Measurements from ENCODE around the gene PROZ. TPM values are rescaled to one million over a fixed set of nuclear protein-coding genes. Genes with fewer than 3 reads are reported as not detected.

Gene PROZ
- total and polyA plus RNA-seq, 2 of the 13 experiments (the other 11 are each of a cell fraction or from before 2014, with no cell fraction given) = 5.6 to 22.5 TPM

GRCh38 chr13:113142876-113143275 is 15.6 kb upstream of the PROZ start:
- H3K4me3 ChIP-seq (replicated peaks in 1 of 3; ENCODE audit: insufficient read depth in 1 of 3, low read depth in 2 of 3, low read length in 3 of 3) = no peak overlapping the region
- ATAC-seq (no peak), DNase-seq (ENCODE audit: low spot score) (no peak), FAIRE-seq (no peak)
- POLR2A ChIA-PET = no interaction called here
- CTCF ChIA-PET (ENCODE audit: low intra/inter-chr PET ratio, low total read pairs) = no interaction called here
- H3K36me3 ChIP-seq (replicated peaks in 1 of 2; ENCODE audit: control insufficient read depth in 1 of 2, insufficient read depth in 2 of 2, low read length in 2 of 2) = peaks cover 14 to 53% of the 10 kb centered on the region in 2 experiments; a peak in 4 of 5 replicates
- H3K9ac ChIP-seq (ENCODE audit: insufficient read depth, low read depth, low read length) = no peak overlapping the region
- H2AFZ ChIP-seq (ENCODE audit: low read length) = no peak overlapping the region
- no peaks in the 10 kb centered on the region for H3K27me3 ChIP-seq (ENCODE audit: control insufficient read depth in 1 of 2, insufficient read depth in 2 of 2, low read length in 2 of 2)
- H4K20me1 ChIP-seq (ENCODE audit: insufficient read depth, low read length) = no peaks in the 10 kb centered on the region
- no peaks in the 10 kb centered on the region for H3K79me2 ChIP-seq (ENCODE audit: insufficient read depth, low read length)
- no TSS peak for BruUV-seq (replicated peaks)
- in situ Hi-C loops (cut with HindIII; ENCODE audit: extremely low pct_ligation_motif_present, low pct_unique_long_range_greater_than_20kb) (no loop called here), intact Hi-C loops (cut with micrococcal nuclease; ENCODE audit: unreplicated experiment) (no loop called here)
- no peaks in the 10 kb centered on the region for H3K9me3 ChIP-seq (ENCODE audit: low read length)
- H3K4me2 ChIP-seq (ENCODE audit: low read depth, low read length) = no peak overlapping the region
- 93% methylated on average over 7 of the region's 7 CpGs for WGBS (ENCODE audit: low lambda C conversion rate)
- peaks cover 39% of the 10 kb centered on the region for H3K4me1 ChIP-seq (ENCODE audit: insufficient read depth, low read length)
- TF ChIP-seq IKZF1 (IDR thresholded peaks at IDR 0.05) = no peak
- TF ChIP-seq TRIM22 (IDR thresholded peaks at IDR 0.05) = no peak
- TF ChIP-seq ZNF501 (CRISPR knock-in tag; IDR thresholded peaks at IDR 0.05) = no peak
- no peak for TF ChIP-seq ZNF331 (CRISPR knock-in tag; IDR thresholded peaks at IDR 0.05)
- no peak for TF ChIP-seq HNRNPL (IDR thresholded peaks at IDR 0.05; ENCODE audit: low read depth, low read length)
- no peak for TF ChIP-seq ZBTB2 (CRISPR knock-in tag; IDR thresholded peaks at IDR 0.05; ENCODE audit: low read depth)
- no peak for TF ChIP-seq TBX3 (IDR thresholded peaks at IDR 0.05; ENCODE audit: borderline replicate concordance)
- TF ChIP-seq NCOA2 (CRISPR knock-in tag; IDR thresholded peaks at IDR 0.05) = no peak
- TF ChIP-seq SMYD3 (CRISPR knock-in tag; IDR thresholded peaks at IDR 0.05) = no peak
- TF ChIP-seq HOXD1 (CRISPR knock-in tag; IDR thresholded peaks at IDR 0.05) = no peak
- no peak for TF ChIP-seq RFXANK (CRISPR knock-in tag; IDR thresholded peaks at IDR 0.05)
- TF ChIP-seq UBTF (CRISPR knock-in tag; IDR thresholded peaks at IDR 0.05) = no peak
- H3K27ac ChIP-seq (ENCODE audit: extremely low read length, insufficient read depth, low read length) = no peak overlapping the region

All from HepG2 (cell line).